Measurements from ENCODE around the gene CCDC183. TPM values are rescaled to one million over a fixed set of nuclear protein-coding genes. Genes with fewer than 3 reads are reported as not detected.
"Not testable (repeated sequence)": the region's sequence is repeated elsewhere in the genome, so short reads cannot be mapped to it uniquely, and the experiment has no call there.

CCDC183 gene
- total RNA-seq, 8 experiments from 2014 or later: 0.61 to 3.3 (median 2.5) TPM

GRCh38 chr9:136755302-136756133 is 40.6 kb upstream of the CCDC183 start:
- H3K4me1 ChIP-seq (replicated peaks in 1 of 2); H3K27ac ChIP-seq: not testable (repeated sequence)
- 60 to 100% (median 87%) methylated on average over 1 to 4 of the region's 22 CpGs; no CpG with 5 or more reads in 3 of the 10 experiments for WGBS, 10 experiments

DNA sequence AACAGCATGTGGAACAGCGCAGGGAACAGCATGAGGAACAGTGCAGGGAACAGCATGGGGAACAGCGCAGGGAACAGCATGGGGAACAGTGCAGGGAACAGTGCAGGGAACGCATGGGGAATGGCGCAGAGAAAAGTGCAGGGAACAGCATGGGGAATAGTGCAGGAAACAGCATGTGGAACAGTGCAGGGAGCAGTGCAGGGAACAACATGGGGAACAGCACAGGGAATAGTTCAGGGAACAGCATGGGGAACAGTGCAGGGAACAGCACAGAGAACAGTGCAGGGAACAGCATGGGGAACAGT is 40.1 kb upstream of the CCDC183 start:
- no peak for ATAC-seq (replicated peaks in 6 of 8)
- 80 to 100% methylated on average over 1 of the region's 4 CpGs; no CpG with 5 or more reads in 8 of the 10 experiments for WGBS, 10 experiments
- Histone ChIP-seq H3K4me1 (replicated peaks in 1 of 2) (peaks cover 2% of the 10 kb centered on the region in 2 donors), H3K4me3 (no peak overlapping the region), H3K27ac (no peak overlapping the region)
- in situ Hi-C loops (cut with MboI; ENCODE audit: low pct_unique_long_range_greater_than_20kb in 2 of 9, low sequenced_read_pairs in 9 of 9, unreplicated experiment in 9 of 9): no loop called here

More at GRCh38 chr9:136755302-136756133, 40.6 kb upstream of the CCDC183 start:
- H3K4me3 ChIP-seq; in situ Hi-C loops (cut with MboI; ENCODE audit: low pct_unique_long_range_greater_than_20kb in 2 of 9, low sequenced_read_pairs in 9 of 9, unreplicated experiment in 9 of 9): not testable (repeated sequence)
- peak in 2 of 8 experiments; percentile 2 to 4 for ATAC-seq (replicated peaks in 6 of 8)

DNA sequence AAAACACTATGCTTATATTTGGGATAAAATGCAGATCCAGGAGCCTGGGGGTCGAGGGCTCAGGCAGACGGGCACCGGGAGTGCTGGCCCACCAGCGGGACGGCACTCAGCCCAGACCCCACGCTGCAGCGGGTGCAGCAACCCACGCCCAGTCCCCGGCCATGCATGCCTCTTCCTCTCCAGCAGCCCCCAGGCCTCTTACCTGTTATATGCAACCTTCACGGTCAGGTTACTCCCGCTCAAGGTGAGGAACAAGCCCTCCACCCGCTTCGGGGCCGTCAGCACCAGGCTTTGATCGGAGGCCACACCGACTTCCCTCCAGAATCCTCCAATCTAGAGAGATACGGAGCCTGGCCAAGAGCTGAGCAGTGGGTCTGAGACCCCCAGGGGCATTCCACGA is 39.3 kb upstream of the CCDC183 start:
- 70 to 100% (median 100%) methylated on average over 1 to 2 of the region's 18 CpGs; no CpG with 5 or more reads in 7 of the 10 experiments for WGBS, 10 experiments
- Histone ChIP-seq H3K4me3 (no peak overlapping the region), H3K27ac (no peak overlapping the region), H3K4me1 (replicated peaks in 1 of 2) (peaks cover 3 to 5% of the 10 kb centered on the region in 2 donors)
- in situ Hi-C loops (cut with MboI; ENCODE audit: low pct_unique_long_range_greater_than_20kb in 2 of 9, low sequenced_read_pairs in 9 of 9, unreplicated experiment in 9 of 9): no loop called here
- ATAC-seq (replicated peaks in 6 of 8): no peak

GRCh38 chr9:136757328-136757727 is 38.8 kb upstream of the CCDC183 start:
- Histone ChIP-seq H3K4me3 (no peak overlapping the region), H3K27ac (no peak overlapping the region), H3K4me1 (replicated peaks in 1 of 2) (peaks cover 3 to 5% of the 10 kb centered on the region in 2 donors)
- in situ Hi-C loops (cut with MboI; ENCODE audit: low pct_unique_long_range_greater_than_20kb in 2 of 9, low sequenced_read_pairs in 9 of 9, unreplicated experiment in 9 of 9): no loop called here
- ATAC-seq (replicated peaks in 6 of 8): no peak
- WGBS, 10 experiments: 86 to 100% methylated on average over 1 to 8 of the region's 20 CpGs; no CpG with 5 or more reads in 8 of the 10 experiments

DNA sequence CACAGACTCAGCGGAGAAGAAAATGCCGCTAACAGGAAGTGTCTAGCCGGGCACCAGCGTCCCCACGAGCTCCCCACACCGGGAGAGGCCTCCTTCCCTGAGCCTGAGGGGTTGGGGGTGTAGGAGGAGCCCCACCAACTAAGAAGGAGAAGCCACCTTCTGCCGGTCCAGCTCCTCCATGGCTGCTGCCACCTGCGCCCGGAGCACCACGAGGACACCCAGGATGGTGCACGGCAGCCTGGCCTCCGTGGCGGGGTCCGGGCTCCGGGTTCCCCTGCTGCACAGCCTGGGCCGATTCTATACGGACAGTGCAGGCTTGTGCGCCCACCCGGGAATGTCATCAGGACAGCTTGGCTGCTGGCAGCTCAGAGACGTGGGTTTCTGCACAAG is 38.4 kb upstream of the CCDC183 start:
- in situ Hi-C loops (cut with MboI; ENCODE audit: low pct_unique_long_range_greater_than_20kb in 2 of 9, low sequenced_read_pairs in 9 of 9, unreplicated experiment in 9 of 9): no loop called here
- peaks cover 3 to 9% of the 10 kb centered on the region in 2 donors for H3K4me1 ChIP-seq (replicated peaks in 1 of 2)
- ATAC-seq (replicated peaks in 6 of 8): no peak
- no peak overlapping the region for H3K27ac ChIP-seq
- 87 to 100% (median 100%) methylated on average over 1 to 3 of the region's 20 CpGs; no CpG with 5 or more reads in 7 of the 10 experiments for WGBS, 10 experiments
- H3K4me3 ChIP-seq: no peak overlapping the region

GRCh38 chr9:136759001-136759400 is 37.1 kb upstream of the CCDC183 start:
- Histone ChIP-seq H3K4me1 (replicated peaks in 1 of 2) (peaks cover 7 to 19% of the 10 kb centered on the region in 2 donors), H3K4me3 (no peak overlapping the region), H3K27ac (no peak overlapping the region)
- WGBS, 10 experiments: 94% methylated on average over 3 of the region's 9 CpGs; no CpG with 5 or more reads in 9 of the 10 experiments
- in situ Hi-C loops (cut with MboI; ENCODE audit: low pct_unique_long_range_greater_than_20kb in 2 of 9, low sequenced_read_pairs in 9 of 9, unreplicated experiment in 9 of 9): no loop called here
- no peak for ATAC-seq (replicated peaks in 6 of 8)

DNA sequence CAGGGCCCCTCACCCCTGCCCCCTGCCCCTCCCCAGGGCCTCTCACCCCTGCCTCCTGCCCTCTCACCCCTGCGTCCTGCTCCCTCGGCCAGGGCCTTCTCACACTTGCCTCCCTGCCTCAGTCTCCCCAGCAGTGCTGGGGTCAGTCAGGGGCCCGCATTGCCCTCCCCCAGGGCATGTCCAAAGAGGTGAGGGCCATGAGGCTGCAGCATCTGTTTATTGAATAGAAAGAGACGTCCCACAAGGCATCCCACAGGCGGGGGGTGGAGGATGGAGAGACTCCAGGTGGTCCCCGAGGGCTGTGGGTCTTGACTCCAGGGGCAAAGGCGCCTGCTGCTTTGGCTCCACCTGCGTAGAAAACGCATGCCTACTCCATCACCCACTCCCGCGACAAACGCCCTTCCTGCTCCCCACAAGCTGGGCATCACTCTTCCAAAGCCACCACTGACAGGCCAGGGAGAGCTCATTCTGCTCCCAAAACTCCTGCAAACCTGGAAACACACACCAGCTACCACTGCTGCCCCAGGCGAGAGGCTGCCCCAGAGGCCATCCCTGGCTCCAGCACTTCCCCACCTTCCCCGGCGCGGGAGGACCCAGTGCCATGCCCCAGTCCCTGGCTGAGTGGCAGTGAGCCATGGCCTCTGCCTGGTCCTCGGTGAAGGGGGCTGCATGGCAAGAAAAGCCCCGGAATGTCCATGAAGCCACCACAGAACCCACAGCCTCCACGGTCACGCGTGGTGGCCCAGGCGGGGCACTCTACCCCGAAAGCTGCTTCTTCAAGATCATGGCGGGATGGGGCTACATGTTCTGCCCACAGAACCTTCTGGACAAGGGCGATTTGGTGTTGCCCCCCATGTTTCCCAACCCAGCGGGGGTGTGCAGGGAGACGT is 36.5 kb upstream of the CCDC183 start:
- WGBS, 10 experiments: 89 to 100% (median 92%) methylated on average over 2 to 5 of the region's 27 CpGs; no CpG with 5 or more reads in 5 of the 10 experiments
- in situ Hi-C loops (cut with MboI; ENCODE audit: low pct_unique_long_range_greater_than_20kb in 2 of 9, low sequenced_read_pairs in 9 of 9, unreplicated experiment in 9 of 9): no loop called here
- peaks cover 7 to 25% of the 10 kb centered on the region in 2 donors for H3K4me1 ChIP-seq (replicated peaks in 1 of 2)

DNA sequence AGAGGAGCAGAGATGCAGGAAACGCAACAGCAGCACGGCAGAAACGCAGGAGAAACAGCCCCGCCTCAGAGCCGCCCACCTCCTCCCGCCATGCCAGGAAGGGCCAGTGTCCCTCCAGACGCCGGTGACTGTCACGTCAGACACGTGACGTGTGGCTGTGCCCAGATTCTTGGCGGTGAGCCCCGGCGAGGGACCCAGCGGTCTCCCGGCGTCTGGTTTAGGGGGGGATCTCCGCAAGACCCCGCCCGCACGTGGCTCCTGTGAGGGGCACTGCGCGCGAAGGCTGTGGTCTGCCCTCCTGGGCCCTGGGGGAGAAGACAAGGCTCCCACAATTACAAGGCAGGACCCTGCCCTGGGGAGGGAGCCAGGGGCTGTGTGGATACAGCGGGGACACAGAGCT is 35.7 kb upstream of the CCDC183 start:
- WGBS, 10 experiments: 20 to 92% (median 50%) methylated on average over 1 to 8 of the region's 25 CpGs; no CpG with 5 or more reads in 6 of the 10 experiments
- in situ Hi-C loops (cut with MboI; ENCODE audit: low pct_unique_long_range_greater_than_20kb in 2 of 9, low sequenced_read_pairs in 9 of 9, unreplicated experiment in 9 of 9): no loop called here

More for the DNA sequence above, 36.5 kb upstream of the CCDC183 start:
- Histone ChIP-seq H3K27ac (no peak overlapping the region), H3K4me3 (no peak overlapping the region)
- ATAC-seq (replicated peaks in 6 of 8): no peak

GRCh38 chr9:136760834-136761544 is 35.1 kb upstream of the CCDC183 start:
- H3K27ac ChIP-seq: peak overlapping the region in 1 of 2 donors; percentile 19
- 11 to 100% (median 75%) methylated on average over 1 to 7 of the region's 22 CpGs; no CpG with 5 or more reads in 2 of the 10 experiments for WGBS, 10 experiments
- peak; percentile 51 to 83 (median 78) for ATAC-seq (replicated peaks in 6 of 8)
- peaks cover 7 to 26% of the 10 kb centered on the region in 2 donors for H3K4me1 ChIP-seq (replicated peaks in 1 of 2)
- H3K4me3 ChIP-seq; in situ Hi-C loops (cut with MboI; ENCODE audit: low pct_unique_long_range_greater_than_20kb in 2 of 9, low sequenced_read_pairs in 9 of 9, unreplicated experiment in 9 of 9): not testable (repeated sequence)

More for the DNA sequence above, 35.7 kb upstream of the CCDC183 start:
- Histone ChIP-seq H3K27ac (peak overlapping the region in 1 of 2 donors; percentile 19), H3K4me1 (replicated peaks in 1 of 2) (peaks cover 7 to 25% of the 10 kb centered on the region in 2 donors), H3K4me3 (no peak overlapping the region)
- ATAC-seq (replicated peaks in 6 of 8): peak in 1 of 8 experiments; percentile 0

- WGBS, 10 experiments: 0 to 80% (median 56%) methylated on average over 1 to 2 of the region's 13 CpGs; no CpG with 5 or more reads in 6 of the 10 experiments
- Histone ChIP-seq H3K27ac (no peak overlapping the region), H3K4me3 (no peak overlapping the region), H3K4me1 (replicated peaks in 1 of 2) (peaks cover 7 to 27% of the 10 kb centered on the region in 2 donors)
- in situ Hi-C loops (cut with MboI; ENCODE audit: low pct_unique_long_range_greater_than_20kb in 2 of 9, low sequenced_read_pairs in 9 of 9, unreplicated experiment in 9 of 9): no loop called here
- ATAC-seq (replicated peaks in 6 of 8): no peak
Observed at GRCh38 chr9:136761545-136761981, 34.6 kb upstream of the CCDC183 start.

DNA sequence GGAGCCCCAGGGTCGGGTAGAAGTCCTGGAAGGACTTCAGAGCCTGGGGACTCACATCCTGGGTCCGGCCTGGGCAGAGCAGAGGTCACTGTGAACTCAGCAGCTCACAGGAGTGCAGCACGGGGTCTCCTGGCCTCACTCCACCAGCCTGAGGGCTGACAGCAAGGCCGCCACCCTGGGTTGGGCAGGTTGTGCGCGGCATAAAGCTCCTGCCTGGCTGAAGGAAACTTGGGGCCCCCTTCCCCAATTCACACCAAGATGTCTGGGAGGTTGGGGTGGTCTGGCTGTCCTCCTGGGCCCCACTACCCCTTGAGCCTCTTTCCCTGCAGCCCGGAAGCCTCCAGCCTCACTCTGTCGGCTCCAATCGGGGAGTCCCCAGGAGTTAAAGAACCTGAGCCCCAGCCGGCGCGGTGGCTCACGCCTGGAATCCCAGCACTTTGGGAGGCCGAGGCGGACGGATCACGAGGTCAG is 33.9 kb upstream of the CCDC183 start:
- ATAC-seq (replicated peaks in 6 of 8): no peak
- in situ Hi-C loops (cut with MboI; ENCODE audit: low pct_unique_long_range_greater_than_20kb in 2 of 9, low sequenced_read_pairs in 9 of 9, unreplicated experiment in 9 of 9): no loop called here
- peak overlapping the region in 1 of 2 donors; percentile 7 for H3K27ac ChIP-seq
- peaks cover 12 to 27% of the 10 kb centered on the region in 2 donors for H3K4me1 ChIP-seq (replicated peaks in 1 of 2)
- 0 to 100% (median 75%) methylated on average over 1 to 8 of the region's 17 CpGs; no CpG with 5 or more reads in 4 of the 10 experiments for WGBS, 10 experiments
- H3K4me3 ChIP-seq: no peak overlapping the region

GRCh38 chr9:136762915-136763648 is 33.1 kb upstream of the CCDC183 start:
- in situ Hi-C loops (cut with MboI; ENCODE audit: low pct_unique_long_range_greater_than_20kb in 2 of 9, low sequenced_read_pairs in 9 of 9, unreplicated experiment in 9 of 9): no loop called here
- ATAC-seq (replicated peaks in 6 of 8): peak; percentile 14 to 86 (median 70)
- peak overlapping the region in 1 of 2 donors; percentile 34 for H3K27ac ChIP-seq
- H3K4me1 ChIP-seq (replicated peaks in 1 of 2): peaks cover 12 to 27% of the 10 kb centered on the region in 2 donors
- 0 to 60% (median 0%) methylated on average over 1 to 2 of the region's 37 CpGs; no CpG with 5 or more reads in 5 of the 10 experiments for WGBS, 10 experiments
- no peak overlapping the region for H3K4me3 ChIP-seq
